Measurements from ENCODE around the gene CDK19. TPM values are rescaled to one million over a fixed set of nuclear protein-coding genes. Genes with fewer than 3 reads are reported as not detected.
A peak's percentile ranks its signal among the peaks of the same experiment; 100 is the strongest.

CDK19 gene
- total and polyA plus RNA-seq, 5 donors from 2014 or later: 1.4 to 16.5 (median 1.6) TPM

GRCh38 chr6:110693994-110694393, 121.3 kb downstream of the CDK19 start:
- H3K9me3 ChIP-seq (ENCODE audit: control insufficient read depth in 2 of 2, low read length in 2 of 2): peaks cover 0 to 2% of the 10 kb centered on the region in 2 experiments
- Mint-ChIP-seq H3K9me3 (peaks cover 0 to 5% (median 0%) of the 10 kb centered on the region in 7 donors), H3K4me3 (no peak overlapping the region), H3K27me3 (no peaks in the 10 kb centered on the region), H3K27ac (no peak overlapping the region), H3K4me1 (peaks cover 12 to 23% (median 20%) of the 10 kb centered on the region in 4 donors), H3K36me3 (peaks cover 24% of the 10 kb centered on the region)
- H3K4me3 ChIP-seq (ENCODE audit: low read depth, low read length): no peak overlapping the region
- no peaks in the 10 kb centered on the region for H3K36me3 ChIP-seq (ENCODE audit: control insufficient read depth, insufficient read depth, low read length)
- no peaks in the 10 kb centered on the region for H3K27me3 ChIP-seq (ENCODE audit: control insufficient read depth, insufficient read depth, low read length)
- ATAC-seq (ENCODE audit: low read depth in 2 of 2): no peak
- peaks cover 5% of the 10 kb centered on the region for H3K4me1 ChIP-seq (ENCODE audit: control insufficient read depth, insufficient read depth, low read length, poor library complexity, severe bottlenecking)
- DNase-seq: no peak
- H3K27ac ChIP-seq (ENCODE audit: insufficient read depth, low read length, poor library complexity, severe bottlenecking): no peak overlapping the region

DNA sequence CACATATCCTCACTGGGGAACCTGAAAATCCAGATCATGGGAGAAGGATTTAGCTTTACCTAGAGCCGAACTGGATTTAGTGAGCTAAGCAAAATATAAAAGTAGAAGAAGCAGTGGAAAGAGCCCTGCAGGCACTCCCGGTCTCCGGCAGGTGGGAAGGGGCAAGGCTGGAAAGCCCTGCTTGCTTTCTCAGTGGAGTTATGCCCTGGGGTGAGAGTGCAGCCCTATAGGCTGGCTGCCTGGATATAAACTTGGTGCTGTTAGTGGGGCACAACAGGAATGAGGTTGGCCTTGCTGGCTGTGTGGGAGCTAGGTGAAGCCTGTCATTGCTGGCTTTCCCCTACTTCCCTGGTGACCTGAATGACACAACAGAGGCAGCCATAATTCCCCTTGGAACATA, 122.0 kb downstream of the CDK19 start:
- Mint-ChIP-seq H3K27me3 (no peaks in the 10 kb centered on the region), H3K4me1 (peaks cover 18 to 30% (median 22%) of the 10 kb centered on the region in 4 donors), H3K4me3 (no peak overlapping the region), H3K36me3 (peaks cover 24% of the 10 kb centered on the region), H3K9me3 (peaks cover 0 to 5% (median 0%) of the 10 kb centered on the region in 7 donors), H3K27ac (no peak overlapping the region)
- Histone ChIP-seq H3K4me1 (ENCODE audit: control insufficient read depth, insufficient read depth, low read length, poor library complexity, severe bottlenecking) (peaks cover 8% of the 10 kb centered on the region), H3K27me3 (ENCODE audit: control insufficient read depth, insufficient read depth, low read length) (no peaks in the 10 kb centered on the region), H3K36me3 (ENCODE audit: control insufficient read depth, insufficient read depth, low read length) (no peaks in the 10 kb centered on the region), H3K4me3 (ENCODE audit: low read depth, low read length) (no peak overlapping the region), H3K9me3 (ENCODE audit: control insufficient read depth in 2 of 2, low read length in 2 of 2) (peaks cover 0 to 2% of the 10 kb centered on the region in 2 experiments), H3K27ac (ENCODE audit: insufficient read depth, low read length, poor library complexity, severe bottlenecking) (no peak overlapping the region)
- no peak for DNase-seq
- no peak for ATAC-seq (ENCODE audit: low read depth in 2 of 2)

DNA sequence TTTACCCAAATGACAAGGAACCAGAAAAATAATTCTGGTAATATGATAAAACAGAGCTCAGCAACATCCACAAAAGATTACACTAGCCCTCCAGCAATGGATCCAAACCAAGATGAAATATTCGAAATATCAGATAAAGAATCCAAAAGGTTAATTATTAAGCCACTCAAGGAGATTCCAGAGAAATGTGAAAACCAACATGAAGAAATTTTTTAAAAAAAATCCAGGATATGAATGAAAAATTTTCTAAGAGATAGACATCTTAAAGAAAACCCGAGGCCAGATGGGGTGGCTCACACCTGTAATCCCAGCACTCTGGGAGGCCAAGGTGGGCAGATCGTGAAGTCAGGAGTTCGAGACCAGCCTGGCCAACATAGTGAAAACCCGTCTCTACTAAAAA, 124.4 kb downstream of the CDK19 start:
- no peaks in the 10 kb centered on the region for H3K9me3 ChIP-seq (ENCODE audit: control insufficient read depth in 2 of 2, low read length in 2 of 2)
- no peaks in the 10 kb centered on the region for H3K36me3 ChIP-seq (ENCODE audit: control insufficient read depth, insufficient read depth, low read length)
- Mint-ChIP-seq H3K36me3 (peaks cover 9% of the 10 kb centered on the region), H3K27me3 (no peaks in the 10 kb centered on the region), H3K4me1 (peaks cover 25 to 50% (median 32%) of the 10 kb centered on the region in 4 donors), H3K27ac (peak overlapping the region in 1 of 3 donors; percentile 66), H3K4me3 (no peak overlapping the region), H3K9me3 (peaks cover 0 to 2% (median 0%) of the 10 kb centered on the region in 7 donors)
- H3K27ac ChIP-seq (ENCODE audit: insufficient read depth, low read length, poor library complexity, severe bottlenecking): no peak overlapping the region
- ATAC-seq (ENCODE audit: low read depth in 2 of 2) (no peak), DNase-seq (no peak)
- no peak overlapping the region for H3K4me3 ChIP-seq (ENCODE audit: low read depth, low read length)
- peaks cover 23% of the 10 kb centered on the region for H3K4me1 ChIP-seq (ENCODE audit: control insufficient read depth, insufficient read depth, low read length, poor library complexity, severe bottlenecking)
- no peaks in the 10 kb centered on the region for H3K27me3 ChIP-seq (ENCODE audit: control insufficient read depth, insufficient read depth, low read length)

DNA sequence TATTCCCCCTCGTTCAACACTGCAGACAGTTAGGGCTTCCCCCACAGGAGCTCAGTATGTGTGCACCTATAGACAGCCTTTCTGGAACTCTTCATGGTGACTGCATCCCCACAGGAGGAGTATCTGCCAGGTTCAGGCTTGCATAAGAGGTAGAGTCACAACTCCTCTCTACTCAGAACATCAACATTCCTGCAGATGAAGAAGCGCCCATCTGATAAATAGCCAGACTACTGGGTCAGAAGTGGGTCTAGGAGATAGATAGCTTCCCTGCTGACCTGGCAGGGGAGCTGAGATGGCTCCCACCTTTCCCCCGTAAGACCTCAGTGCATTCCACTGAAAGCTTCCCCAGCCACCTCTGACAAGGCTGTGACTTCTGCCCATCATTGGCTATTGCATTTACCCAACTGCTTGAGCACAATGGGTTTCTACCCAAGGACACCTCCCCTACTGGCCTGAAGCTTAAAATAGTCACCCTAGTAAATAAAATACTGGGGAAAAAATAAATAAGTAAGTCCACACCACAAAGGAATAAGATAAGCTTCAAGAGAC, 125.1 kb downstream of the CDK19 start:
- no peaks in the 10 kb centered on the region for H3K9me3 ChIP-seq (ENCODE audit: control insufficient read depth in 2 of 2, low read length in 2 of 2)
- H3K27ac Mint-ChIP-seq: peak overlapping the region in 1 of 3 donors; percentile 66
- DNase-seq (no peak), ATAC-seq (ENCODE audit: low read depth in 2 of 2) (no peak)
- H3K27ac ChIP-seq (ENCODE audit: insufficient read depth, low read length, poor library complexity, severe bottlenecking): no peak overlapping the region
- no peak overlapping the region for H3K4me3 Mint-ChIP-seq
- H3K36me3 Mint-ChIP-seq: peaks cover 9% of the 10 kb centered on the region
- peaks cover 23 to 49% (median 36%) of the 10 kb centered on the region in 4 donors for H3K4me1 Mint-ChIP-seq
- H3K4me3 ChIP-seq (ENCODE audit: low read depth, low read length): no peak overlapping the region
- H3K9me3 Mint-ChIP-seq: peaks cover 0 to 2% (median 0%) of the 10 kb centered on the region in 7 donors
- no peaks in the 10 kb centered on the region for H3K27me3 Mint-ChIP-seq
- no peaks in the 10 kb centered on the region for H3K36me3 ChIP-seq (ENCODE audit: control insufficient read depth, insufficient read depth, low read length)
- no peaks in the 10 kb centered on the region for H3K27me3 ChIP-seq (ENCODE audit: control insufficient read depth, insufficient read depth, low read length)
- H3K4me1 ChIP-seq (ENCODE audit: control insufficient read depth, insufficient read depth, low read length, poor library complexity, severe bottlenecking): peaks cover 23% of the 10 kb centered on the region

DNA sequence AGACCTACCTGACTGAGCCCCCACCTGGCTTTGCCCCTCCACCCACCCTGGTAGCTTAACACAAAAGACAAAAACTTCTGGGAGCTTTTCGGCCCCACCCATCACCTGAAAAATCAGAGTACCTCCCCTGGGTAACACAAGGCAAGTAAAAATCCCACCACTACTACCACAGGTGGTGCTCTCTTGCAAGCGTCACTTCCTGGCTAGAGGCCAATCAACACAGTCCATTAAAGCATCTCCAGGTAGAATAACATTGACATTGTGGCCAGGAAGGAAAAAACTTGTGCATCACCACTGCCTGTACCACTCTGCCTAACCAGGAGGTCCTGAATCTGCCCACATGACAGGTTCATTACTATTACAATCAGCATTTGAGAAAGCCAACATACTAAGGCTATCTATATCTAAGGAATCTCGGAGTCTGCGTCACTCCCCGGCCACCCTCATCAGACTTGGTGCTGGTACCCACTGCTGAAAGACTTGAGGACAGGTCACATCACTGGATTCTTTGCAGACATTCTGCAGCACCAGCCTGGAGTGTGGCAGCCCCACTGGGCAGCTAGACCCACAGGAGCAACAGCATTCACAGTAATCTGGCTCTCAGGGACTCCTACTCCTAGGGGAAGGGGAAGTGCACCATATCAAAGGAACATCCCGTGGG, 125.9 kb downstream of the CDK19 start:
- H3K27me3 ChIP-seq (ENCODE audit: control insufficient read depth, insufficient read depth, low read length): no peaks in the 10 kb centered on the region
- H3K9me3 ChIP-seq (ENCODE audit: control insufficient read depth in 2 of 2, low read length in 2 of 2): no peaks in the 10 kb centered on the region
- no peak overlapping the region for H3K27ac ChIP-seq (ENCODE audit: insufficient read depth, low read length, poor library complexity, severe bottlenecking)
- Mint-ChIP-seq H3K9me3 (peaks cover 0 to under 1% (median 0%) of the 10 kb centered on the region in 7 donors), H3K4me1 (peaks cover 22 to 43% (median 35%) of the 10 kb centered on the region in 4 donors), H3K4me3 (peak overlapping the region in 1 of 4 donors; percentile 7), H3K27ac (peak overlapping the region in 2 of 3 donors; percentile 66 to 85), H3K36me3 (peaks cover 9% of the 10 kb centered on the region), H3K27me3 (no peaks in the 10 kb centered on the region)
- ATAC-seq (ENCODE audit: low read depth in 2 of 2) (peak in 1 of 2 donors; percentile 30), DNase-seq (peak in 1 of 3 donors; percentile 8)
- H3K4me1 ChIP-seq (ENCODE audit: control insufficient read depth, insufficient read depth, low read length, poor library complexity, severe bottlenecking): peaks cover 23% of the 10 kb centered on the region
- no peaks in the 10 kb centered on the region for H3K36me3 ChIP-seq (ENCODE audit: control insufficient read depth, insufficient read depth, low read length)
- H3K4me3 ChIP-seq (ENCODE audit: low read depth, low read length): no peak overlapping the region

DNA sequence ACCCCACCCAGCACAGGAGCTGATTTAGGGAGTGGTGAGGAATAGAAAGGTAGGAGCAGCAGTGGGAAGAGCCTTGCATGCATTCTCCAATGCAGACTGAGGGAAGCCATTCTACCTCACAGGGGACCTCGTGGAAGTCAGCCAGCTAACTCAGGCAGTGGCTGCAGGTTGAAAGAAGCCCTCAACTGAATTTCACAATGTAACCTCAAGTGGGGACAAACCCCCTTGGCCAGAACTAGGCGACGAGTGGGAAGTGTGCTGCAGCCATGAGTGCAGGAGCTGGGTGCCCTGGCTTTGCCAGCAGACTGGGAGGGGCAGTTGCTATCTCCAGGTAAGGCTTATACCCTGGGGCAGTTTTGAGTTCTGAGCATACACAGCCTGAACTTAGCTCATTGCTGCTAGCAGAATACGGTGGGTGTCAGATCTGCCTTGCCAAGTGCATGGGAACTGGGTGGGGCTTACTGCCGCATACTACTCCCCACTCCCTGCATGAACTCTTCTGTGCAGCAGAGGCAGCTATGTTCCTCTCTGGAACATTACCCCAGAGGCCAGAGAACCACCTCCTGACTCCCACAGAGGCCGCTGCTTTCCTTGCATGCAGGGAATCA, 126.5 kb downstream of the CDK19 start:
- peak overlapping the region in 2 of 3 donors; percentile 66 to 85 for H3K27ac Mint-ChIP-seq
- H3K27ac ChIP-seq (ENCODE audit: insufficient read depth, low read length, poor library complexity, severe bottlenecking): no peak overlapping the region
- H3K4me1 ChIP-seq (ENCODE audit: control insufficient read depth, insufficient read depth, low read length, poor library complexity, severe bottlenecking): peaks cover 23% of the 10 kb centered on the region
- H3K4me1 Mint-ChIP-seq: peaks cover 22 to 43% (median 32%) of the 10 kb centered on the region in 4 donors
- no peaks in the 10 kb centered on the region for H3K27me3 ChIP-seq (ENCODE audit: control insufficient read depth, insufficient read depth, low read length)
- H3K36me3 Mint-ChIP-seq: peaks cover 5% of the 10 kb centered on the region
- H3K36me3 ChIP-seq (ENCODE audit: control insufficient read depth, insufficient read depth, low read length): no peaks in the 10 kb centered on the region
- ATAC-seq (ENCODE audit: low read depth in 2 of 2) (no peak), DNase-seq (no peak)
- H3K4me3 Mint-ChIP-seq: peak overlapping the region in 1 of 4 donors; percentile 35
- no peaks in the 10 kb centered on the region for H3K9me3 ChIP-seq (ENCODE audit: control insufficient read depth in 2 of 2, low read length in 2 of 2)
- H3K4me3 ChIP-seq (ENCODE audit: low read depth, low read length): no peak overlapping the region
- H3K27me3 Mint-ChIP-seq: no peaks in the 10 kb centered on the region
- H3K9me3 Mint-ChIP-seq: no peaks in the 10 kb centered on the region

DNA sequence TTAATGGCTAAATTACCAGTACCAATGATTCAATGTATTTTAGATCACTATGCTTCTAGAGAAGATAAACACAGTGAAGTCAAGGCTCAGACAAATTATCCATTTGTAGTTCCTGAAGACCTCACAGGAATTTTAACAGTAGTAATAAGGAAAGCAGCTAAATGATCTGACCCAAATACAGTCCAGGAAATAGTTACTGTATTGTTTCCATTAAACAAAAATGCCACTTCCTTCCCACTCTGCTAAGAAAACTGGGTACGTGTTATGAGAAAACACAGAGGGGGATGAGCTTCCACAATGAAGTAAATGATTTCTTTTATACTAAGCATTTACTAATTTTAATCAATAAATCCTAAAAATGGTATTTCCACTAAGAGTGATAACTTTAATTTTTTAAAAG, 127.9 kb downstream of the CDK19 start:
- Histone ChIP-seq H3K36me3 (ENCODE audit: control insufficient read depth, insufficient read depth, low read length) (no peaks in the 10 kb centered on the region), H3K9me3 (ENCODE audit: control insufficient read depth in 2 of 2, low read length in 2 of 2) (no peaks in the 10 kb centered on the region), H3K4me1 (ENCODE audit: control insufficient read depth, insufficient read depth, low read length, poor library complexity, severe bottlenecking) (peaks cover 26% of the 10 kb centered on the region), H3K27me3 (ENCODE audit: control insufficient read depth, insufficient read depth, low read length) (no peaks in the 10 kb centered on the region), H3K4me3 (ENCODE audit: low read depth, low read length) (peak overlapping the region; percentile 46), H3K27ac (ENCODE audit: insufficient read depth, low read length, poor library complexity, severe bottlenecking) (no peak overlapping the region)
- ATAC-seq (ENCODE audit: low read depth in 2 of 2) (no peak), DNase-seq (peak in 1 of 3 donors; percentile 18)
- H3K36me3 Mint-ChIP-seq: peaks cover 2% of the 10 kb centered on the region
- no peaks in the 10 kb centered on the region for H3K9me3 Mint-ChIP-seq
- no peaks in the 10 kb centered on the region for H3K27me3 Mint-ChIP-seq
- H3K4me3 Mint-ChIP-seq: peak overlapping the region in 1 of 4 donors; percentile 21
- peak overlapping the region in 1 of 3 donors; percentile 38 for H3K27ac Mint-ChIP-seq
- H3K4me1 Mint-ChIP-seq: peaks cover 23 to 46% (median 34%) of the 10 kb centered on the region in 4 donors
